ENCODE measurements around the gene KCTD8.
"Not testable (repeated sequence)": the region's sequence is repeated elsewhere in the genome, so short reads cannot be mapped to it uniquely, and the experiment has no call there.

GRCh38 chr4:44167766-44168165 is 280.8 kb downstream of the KCTD8 start:
- TF ChIP-seq POLR2A (IDR thresholded peaks at IDR 0.05; ENCODE audit: low read depth, low read length); EZH2 (IDR thresholded peaks at IDR 0.05; ENCODE audit: borderline replicate concordance, low read depth, low read length, severe bottlenecking); CTCF (IDR thresholded peaks at IDR 0.05; ENCODE audit: extremely low read depth in 1 of 2, insufficient read depth in 1 of 2, low read depth in 1 of 2, low read length in 2 of 2); POLR2AphosphoS5 (IDR thresholded peaks at IDR 0.05; ENCODE audit: insufficient read depth, low read depth, low read length); MAX (IDR thresholded peaks at IDR 0.05; ENCODE audit: insufficient read depth, insufficient read length); JUN (IDR thresholded peaks at IDR 0.05; ENCODE audit: borderline replicate concordance, insufficient read depth, insufficient read length, low read depth); GATA2 (IDR thresholded peaks at IDR 0.05; ENCODE audit: insufficient read depth, insufficient read length, low read depth, low read length); MYC (IDR thresholded peaks at IDR 0.05; ENCODE audit: low read depth, low read length); FOS (IDR thresholded peaks at IDR 0.05; ENCODE audit: borderline replicate concordance, insufficient read depth, low read length): not testable (repeated sequence)
